Non-pigmented ciliary epithelial cell (primary cell): ENCODE data around the gene NPPB.
A peak's percentile ranks its signal among the peaks of the same experiment; 100 is the strongest.
"Not testable (repeated sequence)": the region's sequence is repeated elsewhere in the genome, so short reads cannot be mapped to it uniquely, and the experiment has no call there.

Source experiments
- DNase-seq: peaks from one replicate; pipeline ENCODE4 v3.0.0-alpha.2; 2010; ENCODE audit warnings: low read depth

The NPPB gene

GRCh38 chr1:11858613-11858967 lies at the start of gene NPPB:
Gene NPPB (minus strand): TSS chr1:11858945. CDS start chr1:11858833, 112 bp downstream.
- no peak for DNase-seq

GRCh38 chr1:11908095-11908675 lies 49.4 kb upstream of the NPPB start:
- DNase-seq: peak; percentile 90

GRCh38 chr1:11907275-11908094 lies 48.7 kb upstream of the NPPB start:
- peak; percentile 71 for DNase-seq

- no peak for DNase-seq
Observed at GRCh38 chr1:11906870-11907269, 48.1 kb upstream of the NPPB start.

GRCh38 chr1:11904978-11905377 lies 46.2 kb upstream of the NPPB start:
- DNase-seq: no peak

GRCh38 chr1:11904156-11904555 lies 45.4 kb upstream of the NPPB start:
- DNase-seq: not testable (repeated sequence)

- no peak for DNase-seq
Observed at GRCh38 chr1:11903210-11903609, 44.5 kb upstream of the NPPB start.

- DNase-seq: not testable (repeated sequence)
Observed at GRCh38 chr1:11901446-11901845, 42.7 kb upstream of the NPPB start.

GRCh38 chr1:11898831-11899467 lies 40.2 kb upstream of the NPPB start:
- no peak for DNase-seq

GRCh38 chr1:11898086-11898785 lies 39.5 kb upstream of the NPPB start:
- no peak for DNase-seq

GRCh38 chr1:11894501-11894900 lies 35.8 kb upstream of the NPPB start:
- DNase-seq: not testable (repeated sequence)

GRCh38 chr1:11893907-11894251 lies 35.1 kb upstream of the NPPB start:
- DNase-seq: no peak

- DNase-seq: no peak
Observed at GRCh38 chr1:11891433-11892186, 32.9 kb upstream of the NPPB start.

- no peak for DNase-seq
Observed at GRCh38 chr1:11888877-11889208, 30.1 kb upstream of the NPPB start.

- DNase-seq: no peak
Observed at GRCh38 chr1:11888206-11888876, 29.6 kb upstream of the NPPB start.

- DNase-seq: no peak
Observed at GRCh38 chr1:11887666-11888007, 28.9 kb upstream of the NPPB start.

- DNase-seq: no peak
Observed at GRCh38 chr1:11886986-11887665, 28.4 kb upstream of the NPPB start.

- no peak for DNase-seq
Observed at GRCh38 chr1:11885916-11886315, 27.2 kb upstream of the NPPB start.

- no peak for DNase-seq
Observed at GRCh38 chr1:11882814-11883538, 24.2 kb upstream of the NPPB start.

- no peak for DNase-seq
Observed at GRCh38 chr1:11881749-11882441, 23.1 kb upstream of the NPPB start.
